Right ventricle myocardium inferior (tissue), 1 donor: ENCODE measurements around the gene TENM4. TPM values are rescaled to one million over a fixed set of nuclear protein-coding genes. Genes with fewer than 3 reads are reported as not detected.

Experiments used
- ATAC-seq: fragments of 200-7000 bp; cut with Tn5 transposase; one replicate; pipeline ENCODE4 v1.9.1; 2020; ENCODE audit warnings: mild to moderate bottlenecking, moderate library complexity
- DNase-seq: peaks from one replicate; pipeline ENCODE4 v3.0.0; 2021; ENCODE audit errors: missing footprints
- intact Hi-C: fragments of 100-400 bp; cut with DNase I; formaldehyde crosslinking; loops from one replicate; pipeline ENCODE4 v1.11.0; 2022
- total RNA-seq: library from RNA; stranded (reverse); fragmentation: NEBNext Ultra II Directional; extraction: Animal tissue kit (Norgen Biotek cat#: 25700); gene quantifications from one replicate; pipeline ENCODE4 v1.2.1, GENCODE V29; 2021
- donor health status: DM: no; HTN: yes; CAD: no; lungs with severe emphysema.

Gene TENM4
- total RNA-seq, 1 donor from 2014 or later = 0.35 TPM

DNA sequence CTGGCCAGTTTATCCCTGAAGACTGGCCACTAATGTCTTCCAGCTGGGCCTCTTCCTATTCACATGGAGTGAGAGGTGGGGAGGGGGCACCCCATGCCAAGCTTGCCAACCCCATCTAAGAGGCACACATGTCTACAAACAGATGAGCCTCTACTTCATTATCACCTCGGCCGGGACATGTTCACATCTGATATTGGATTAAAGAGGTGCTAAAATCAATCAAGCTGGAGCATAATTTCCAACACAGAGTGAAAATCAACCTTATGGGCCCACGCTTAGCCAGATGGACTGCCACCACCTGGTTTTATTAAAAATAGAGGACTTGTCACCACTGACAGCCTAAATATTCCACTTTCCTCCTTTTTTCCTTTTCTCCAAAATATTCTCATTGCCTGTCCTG lies 703.5 kb downstream of the TENM4 start:
- DNase-seq (no peak), ATAC-seq (no peak)
- intact Hi-C loops = no loop called here

DNA sequence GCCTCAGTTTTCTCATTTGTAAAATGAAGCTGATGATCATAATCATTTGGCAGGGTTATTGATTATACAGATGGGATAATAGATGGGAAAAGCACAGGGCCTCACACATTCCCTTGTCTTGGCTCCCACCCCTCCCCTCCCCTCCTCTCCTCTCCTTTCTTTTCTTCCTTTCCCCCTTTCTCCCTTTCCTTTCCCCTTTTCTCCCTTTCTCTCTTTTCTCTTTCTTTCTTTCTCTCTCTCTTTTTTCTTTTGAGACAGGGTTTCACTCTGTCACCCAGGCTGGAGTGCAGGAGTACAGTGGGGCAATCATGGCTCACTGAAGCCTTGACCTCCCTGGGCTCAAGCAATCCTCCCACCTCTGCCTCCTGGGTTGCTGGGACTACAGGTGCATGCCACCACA lies 705.1 kb downstream of the TENM4 start:
- DNase-seq = no peak
- intact Hi-C loops = no loop called here
- ATAC-seq = no peak

DNA sequence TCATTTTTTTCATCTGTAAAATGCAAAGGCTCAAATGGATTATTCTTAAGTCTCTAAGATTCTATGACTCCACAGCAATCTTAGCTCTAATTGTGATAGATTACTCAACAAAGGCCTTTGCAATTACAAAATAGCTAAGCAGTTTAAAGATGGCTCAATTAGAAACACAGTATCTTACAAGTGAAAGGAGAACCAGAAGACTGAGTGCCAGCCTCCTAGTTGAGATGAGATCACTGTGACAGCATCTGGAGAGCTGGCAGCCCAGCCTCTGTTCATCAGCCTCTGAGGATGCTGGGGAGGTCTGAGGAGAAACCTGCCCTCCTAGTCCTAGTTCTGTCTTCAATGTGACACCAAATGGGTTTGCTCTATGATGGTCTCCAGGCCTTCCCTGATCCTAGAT lies 707.8 kb downstream of the TENM4 start:
- DNase-seq (no peak), ATAC-seq (no peak)
- intact Hi-C loops = no loop called here

DNA sequence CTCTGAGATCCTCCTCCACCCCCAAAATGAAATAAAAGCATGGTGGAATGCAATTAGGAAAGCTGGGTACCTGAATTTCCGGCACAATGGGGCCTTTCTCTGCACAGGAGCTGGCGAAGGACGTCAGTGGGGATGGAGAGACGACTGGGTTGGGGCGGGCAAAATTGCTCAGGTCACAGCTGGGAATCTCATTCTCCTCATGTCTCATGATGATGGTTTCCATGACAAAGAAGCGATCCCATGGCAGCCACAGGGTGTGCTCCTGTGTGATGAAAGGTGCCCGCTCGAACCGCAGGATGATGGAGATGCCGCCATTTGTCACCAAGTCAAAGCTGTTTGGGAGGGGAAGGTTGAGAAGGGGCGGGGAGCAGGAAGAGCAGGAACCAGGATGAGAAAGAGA lies 708.6 kb downstream of the TENM4 start:
- DNase-seq (no peak), ATAC-seq (no peak)
- intact Hi-C loops = no loop called here

DNA sequence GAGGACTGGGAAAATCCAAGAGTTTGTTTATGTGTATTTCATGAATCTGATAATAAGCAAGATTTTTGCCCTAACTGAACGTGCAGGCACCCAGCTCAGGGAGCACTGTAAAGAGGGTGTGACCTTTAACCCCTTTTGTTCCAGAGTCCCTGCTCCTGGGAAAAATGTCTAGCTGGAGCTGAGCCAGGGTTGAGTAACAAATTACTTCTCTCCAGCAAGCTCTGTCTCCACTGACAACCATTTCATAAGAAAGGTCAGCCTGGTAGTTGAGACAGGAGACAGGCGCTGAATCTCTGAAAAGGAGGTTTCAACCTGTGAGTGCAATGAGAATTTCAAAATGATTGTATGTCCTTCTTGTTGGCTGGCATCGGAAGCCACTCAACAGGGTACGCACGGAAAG lies 709.8 kb downstream of the TENM4 start:
- DNase-seq = no peak
- intact Hi-C loops = no loop called here

DNA sequence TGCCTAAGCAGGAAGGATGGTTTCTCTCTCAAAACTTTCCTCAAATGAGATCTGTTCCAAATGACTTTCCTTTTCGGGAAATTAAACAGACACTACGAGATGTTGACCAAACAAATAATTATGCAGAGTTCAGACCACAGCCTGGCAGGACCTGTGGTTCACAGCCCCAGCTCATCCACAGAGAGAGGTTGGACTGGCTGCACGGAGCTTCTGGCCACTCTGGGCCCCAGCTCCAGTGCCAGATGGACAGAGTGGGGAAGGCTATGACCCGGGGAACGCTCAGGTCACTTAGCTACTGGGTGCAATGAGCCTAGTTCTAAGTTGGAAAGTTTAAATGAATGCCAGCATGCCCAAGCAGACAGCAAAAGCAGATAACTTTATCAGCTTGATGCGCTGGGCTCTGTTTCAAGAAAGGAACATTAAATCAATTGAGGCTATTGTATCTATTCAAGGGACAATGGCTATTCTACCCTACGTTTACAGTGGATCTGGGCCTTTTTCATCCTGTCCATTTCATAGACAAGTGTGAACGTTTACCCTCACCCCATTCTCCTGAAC lies 710.5 kb downstream of the TENM4 start:
- no peak for DNase-seq
- intact Hi-C loops = no loop called here
- ATAC-seq = no peak

More for the DNA sequence above, 709.8 kb downstream of the TENM4 start:
- no peak for ATAC-seq

DNA sequence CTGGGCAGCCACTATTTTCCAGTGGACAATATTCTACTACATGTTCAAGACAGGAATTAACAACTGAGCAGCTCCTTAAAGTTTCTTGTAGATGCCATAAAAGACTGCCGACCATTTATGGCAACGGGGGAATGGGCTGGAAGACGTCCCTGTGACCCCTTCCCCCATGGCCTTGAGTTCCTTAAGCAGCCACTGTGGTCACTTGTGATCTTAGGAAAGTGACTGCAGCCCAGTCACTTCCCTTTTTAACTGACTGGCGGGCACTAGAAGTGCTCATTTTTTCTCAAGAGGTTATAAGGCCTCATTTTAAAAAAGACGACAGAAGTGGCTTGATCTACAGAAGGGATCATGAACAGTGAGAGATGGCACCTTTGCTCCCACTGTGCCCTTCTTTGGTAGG lies 713.0 kb downstream of the TENM4 start:
- intact Hi-C loops = no loop called here
- ATAC-seq (no peak), DNase-seq (no peak)

DNA sequence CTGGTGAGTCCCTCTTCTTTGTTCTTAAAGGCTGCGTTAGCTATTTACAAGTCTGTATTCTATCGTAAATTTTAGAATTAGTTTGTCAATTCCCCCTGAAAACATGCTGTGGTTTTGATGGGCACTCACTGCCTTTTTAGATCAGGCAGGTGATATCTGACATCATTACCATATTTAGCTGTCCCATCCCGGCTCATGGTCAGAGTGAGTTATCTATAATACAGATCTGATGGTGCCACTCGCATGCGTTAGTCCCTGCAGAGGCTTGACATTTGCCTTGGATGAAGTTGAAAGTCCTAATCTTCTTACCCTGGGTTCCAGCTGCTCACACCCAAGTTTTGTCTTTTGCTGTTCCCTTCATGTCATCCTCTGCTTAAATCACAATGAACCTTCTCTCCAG lies 715.6 kb downstream of the TENM4 start:
- intact Hi-C loops = no loop called here
- DNase-seq = no peak
- no peak for ATAC-seq

DNA sequence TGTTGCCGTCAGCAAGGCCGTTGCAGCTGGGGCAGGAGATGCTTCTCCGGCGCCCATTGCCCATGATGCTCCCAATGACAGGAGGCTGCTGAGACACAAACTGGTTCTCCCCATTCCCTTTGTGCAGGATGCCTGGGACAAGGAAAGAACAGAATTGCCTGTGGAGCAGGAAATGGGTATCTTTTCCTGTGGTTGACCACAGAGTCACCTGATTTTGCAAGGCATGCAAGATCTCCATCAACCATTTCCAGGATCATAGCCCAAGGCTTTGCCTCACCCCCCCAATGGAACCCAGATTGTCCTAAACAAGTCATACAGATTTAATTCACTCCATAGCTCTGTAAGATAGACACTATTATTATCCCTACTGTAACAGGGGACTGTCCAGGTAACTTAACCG lies 718.0 kb downstream of the TENM4 start:
- no peak for ATAC-seq
- intact Hi-C loops = no loop called here

DNA sequence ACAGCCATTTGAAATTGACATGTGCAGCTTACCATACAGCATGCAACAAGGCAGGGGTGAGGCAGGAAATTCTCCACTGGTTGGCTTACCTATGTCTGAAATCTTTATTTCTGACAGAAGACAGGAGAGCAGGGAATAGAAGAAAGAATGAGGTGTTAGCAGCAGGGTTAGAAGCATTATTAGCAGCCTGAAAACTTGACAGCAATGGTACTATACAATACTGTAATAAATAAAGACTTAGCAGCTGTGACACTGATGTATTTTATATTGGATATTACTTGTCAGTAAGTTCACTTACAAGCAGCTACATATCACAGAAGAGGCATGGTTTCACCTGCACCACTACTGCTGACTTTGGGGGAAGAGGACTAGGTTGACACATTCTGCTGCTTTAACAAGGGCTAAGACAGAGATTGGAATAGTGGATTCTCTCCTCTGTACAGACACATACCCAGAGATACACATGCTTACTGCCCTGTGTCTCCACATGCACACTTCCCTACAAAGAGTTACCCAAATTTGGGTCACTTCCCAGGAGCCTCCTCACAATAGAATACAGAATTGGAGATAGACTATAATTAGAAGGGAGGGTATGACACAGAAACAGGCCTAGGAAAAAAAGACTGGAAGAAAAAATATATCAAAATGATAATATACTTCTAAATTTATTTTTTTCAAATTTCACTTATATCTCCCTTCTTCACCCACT lies 720.4 kb downstream of the TENM4 start:
- ATAC-seq = peak; percentile 16
- intact Hi-C loops = no loop called here
- no peak for DNase-seq

More for the DNA sequence above, 718.0 kb downstream of the TENM4 start:
- no peak for DNase-seq

DNA sequence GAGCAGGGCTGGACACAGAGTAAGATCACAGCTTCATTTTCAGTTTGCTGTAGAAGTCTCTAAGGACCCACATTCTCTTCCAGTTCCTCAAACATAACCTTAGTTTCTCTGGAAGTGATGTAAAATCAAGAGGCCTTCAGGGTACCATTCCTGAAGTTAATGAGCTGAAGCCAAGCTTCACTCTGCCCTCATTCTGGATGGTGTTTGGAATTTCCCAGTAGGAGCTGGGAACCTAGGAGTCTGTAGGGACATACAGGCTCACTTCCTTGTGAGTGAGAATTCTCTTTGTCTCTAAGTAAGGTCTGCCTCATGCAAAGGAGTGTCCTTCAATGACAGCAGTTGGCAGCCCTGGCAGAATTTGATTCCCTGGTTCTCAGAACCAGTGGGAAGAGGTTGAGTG lies 723.8 kb downstream of the TENM4 start:
- DNase-seq (no peak), ATAC-seq (no peak)
- intact Hi-C loops = no loop called here

DNA sequence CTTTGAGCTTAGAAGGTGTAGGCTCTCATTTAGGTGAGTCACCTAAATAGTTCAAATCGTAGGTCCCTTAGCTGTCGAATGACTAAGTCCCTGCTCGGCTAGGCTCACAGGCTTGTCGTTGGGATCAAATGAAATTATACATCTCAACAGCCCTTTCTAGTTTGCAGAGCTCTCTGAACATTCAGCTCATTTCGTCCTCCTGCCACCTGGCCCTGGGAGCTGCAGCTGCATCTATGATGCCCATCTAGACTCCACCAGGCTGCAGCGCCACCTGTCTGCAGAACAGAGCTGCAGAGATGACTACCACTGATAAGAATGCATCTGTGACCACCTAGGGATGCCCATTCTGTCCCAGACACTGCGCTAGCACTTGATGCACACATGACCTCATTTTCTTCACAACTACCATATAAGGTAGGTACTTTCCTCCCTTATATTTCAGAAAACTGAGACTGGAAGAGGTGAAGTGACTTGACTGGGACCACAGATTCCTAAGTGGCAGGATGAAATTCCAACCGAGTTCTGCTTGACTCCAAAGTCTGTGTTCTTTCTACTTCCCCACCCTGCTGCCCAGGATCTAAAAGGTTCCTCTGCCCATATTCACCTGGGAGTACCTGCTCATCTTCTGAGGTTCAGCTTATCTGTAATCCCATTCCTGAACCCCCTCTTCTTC lies 725.1 kb downstream of the TENM4 start:
- DNase-seq (no peak), ATAC-seq (no peak)
- intact Hi-C loops = no loop called here

DNA sequence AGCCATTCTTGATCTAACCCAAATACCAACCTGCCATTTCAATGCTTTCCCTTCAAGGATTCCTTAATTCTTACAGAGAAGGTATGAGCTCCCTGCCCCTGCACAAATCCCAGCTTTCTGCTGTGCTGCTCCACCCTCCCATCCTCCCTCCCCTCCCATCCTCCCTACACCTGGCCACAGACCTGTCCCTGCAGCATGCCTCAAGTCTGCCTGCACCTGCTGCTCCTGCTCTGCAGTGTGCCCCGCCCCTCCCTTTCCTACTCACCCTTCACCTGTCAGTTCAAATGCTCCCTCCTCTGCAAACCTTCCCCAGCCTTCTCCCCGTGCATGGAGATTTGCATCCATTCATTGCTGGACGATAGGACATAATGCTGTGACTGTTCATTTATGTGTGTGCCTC lies 726.3 kb downstream of the TENM4 start:
- ATAC-seq (no peak), DNase-seq (no peak)
- intact Hi-C loops = no loop called here

DNA sequence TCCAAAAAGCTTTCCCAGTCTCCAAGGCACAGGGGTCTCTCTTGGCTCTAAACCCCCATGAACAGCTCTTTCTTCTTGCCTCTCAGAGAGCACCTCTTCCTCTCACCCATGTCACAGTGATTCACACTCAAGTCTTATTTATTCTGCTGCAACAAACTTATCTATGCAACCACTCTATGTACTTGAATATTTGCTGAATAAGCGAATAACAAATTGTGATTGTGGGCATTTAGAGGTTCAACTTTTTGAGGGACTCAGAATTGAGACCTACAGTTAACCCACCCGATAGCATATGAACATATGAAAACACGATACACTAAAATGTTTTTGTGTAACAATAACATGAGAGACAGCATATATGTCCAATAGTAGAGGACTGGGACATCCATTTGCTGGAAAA lies 729.1 kb downstream of the TENM4 start:
- ATAC-seq = no peak
- intact Hi-C loops = no loop called here
- no peak for DNase-seq

DNA sequence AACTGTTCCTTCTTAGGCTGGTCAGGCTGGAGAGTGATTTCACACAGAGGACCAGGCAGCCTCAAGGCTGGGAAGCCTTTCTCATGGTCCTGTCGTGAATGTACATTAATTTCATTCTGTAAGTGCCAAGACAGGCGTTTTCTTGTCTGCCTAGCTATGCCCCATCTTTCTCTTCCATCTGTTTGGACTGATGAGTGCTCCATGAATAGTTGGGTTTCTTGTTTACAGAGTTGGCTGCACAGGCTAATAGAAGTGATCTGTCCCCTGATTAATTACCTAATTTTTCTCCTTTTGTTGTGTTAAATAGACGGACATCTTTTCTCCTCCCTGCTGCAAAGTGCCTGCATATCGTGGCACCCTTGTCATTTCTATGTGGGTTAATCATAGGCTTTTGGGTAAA lies 730.4 kb downstream of the TENM4 start:
- intact Hi-C loops = no loop called here
- DNase-seq (no peak), ATAC-seq (no peak)

DNA sequence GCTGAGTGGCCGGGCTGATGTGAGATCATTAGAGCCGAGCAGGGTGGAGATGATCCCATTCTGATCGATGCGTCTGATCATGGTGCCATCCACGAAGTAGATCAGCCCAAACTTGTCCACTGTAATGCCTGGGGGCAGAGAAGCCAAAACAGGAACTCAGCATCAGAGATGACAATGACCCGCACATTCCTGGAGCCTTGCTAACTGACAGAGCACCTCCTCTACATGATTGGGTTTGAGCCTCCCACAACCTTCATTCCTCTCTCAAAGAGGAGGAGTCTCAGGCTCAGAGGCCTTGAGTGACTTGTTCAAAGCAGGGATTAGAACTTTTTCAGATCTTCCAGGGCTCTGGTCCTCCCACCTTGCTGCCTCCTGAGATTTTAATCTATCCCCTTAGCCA lies 732.4 kb downstream of the TENM4 start:
- no peak for DNase-seq
- intact Hi-C loops = no loop called here
- ATAC-seq = no peak

DNA sequence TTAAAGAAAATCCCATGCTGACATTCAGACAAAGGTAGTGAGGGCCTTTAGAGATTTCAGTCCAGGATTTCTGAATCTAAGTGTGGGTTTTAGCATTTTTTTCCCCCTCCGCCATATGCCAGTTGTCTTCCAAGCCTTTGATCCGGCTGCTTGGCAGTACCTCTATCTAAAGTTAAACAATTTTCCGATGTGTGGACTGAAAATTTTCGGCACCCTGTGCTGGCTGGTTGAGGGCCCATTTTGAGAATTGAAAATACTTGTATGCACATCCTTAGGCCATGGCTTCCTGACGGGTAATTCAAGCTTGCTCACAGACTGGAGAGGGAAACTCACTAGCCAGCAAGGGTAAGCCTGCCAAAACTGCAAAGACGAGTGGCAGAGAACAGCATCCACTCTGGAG lies 734.3 kb downstream of the TENM4 start:
- no peak for DNase-seq
- intact Hi-C loops = no loop called here
- ATAC-seq = no peak

DNA sequence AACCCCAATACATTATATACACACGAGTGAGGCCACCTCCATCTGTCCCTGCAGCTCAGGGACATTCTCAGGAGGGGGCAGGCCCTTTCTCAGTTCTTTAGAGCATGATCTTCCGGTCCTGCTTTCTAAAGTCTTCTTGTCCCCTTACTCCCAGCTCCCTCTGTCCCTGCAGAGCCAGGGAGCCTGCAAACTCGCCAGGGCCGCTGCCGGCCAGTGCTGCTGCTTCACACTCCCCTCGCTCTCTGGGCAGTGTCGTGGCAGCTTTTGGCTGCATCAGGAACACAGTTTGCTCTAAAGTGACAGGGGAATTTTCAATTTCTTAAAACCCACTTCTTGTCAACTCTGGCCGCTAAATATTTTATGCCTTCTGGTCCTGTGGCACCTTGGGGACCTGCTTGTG lies 736.0 kb downstream of the TENM4 start:
- DNase-seq (no peak), ATAC-seq (no peak)
- intact Hi-C loops = no loop called here

DNA sequence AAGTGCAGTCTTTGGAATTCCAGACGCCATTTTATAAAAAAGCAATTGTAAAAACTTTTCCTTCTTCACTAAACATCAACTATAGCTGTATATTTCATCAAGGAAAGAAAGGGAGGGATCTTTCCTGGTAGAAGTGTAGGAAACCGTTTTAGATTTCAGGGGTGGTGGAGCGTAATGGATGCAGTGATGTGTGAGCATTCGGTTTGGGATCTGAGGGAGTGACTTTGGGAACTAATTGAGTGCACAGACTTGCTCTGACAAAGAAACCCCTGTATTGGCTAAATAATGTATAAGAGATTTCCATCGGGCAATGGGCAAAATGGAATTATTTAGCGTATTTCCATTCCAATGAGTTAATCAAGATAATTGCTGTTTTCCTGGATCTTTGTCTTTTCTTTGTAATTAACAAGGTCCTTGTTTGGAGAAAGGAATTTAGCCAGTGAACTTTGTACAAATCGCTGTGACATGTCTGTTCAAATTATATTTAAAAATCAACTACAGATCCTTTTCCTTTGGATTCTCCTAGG lies 741.2 kb downstream of the TENM4 start:
- DNase-seq = no peak
- ATAC-seq = no peak
- intact Hi-C loops = no loop called here

DNA sequence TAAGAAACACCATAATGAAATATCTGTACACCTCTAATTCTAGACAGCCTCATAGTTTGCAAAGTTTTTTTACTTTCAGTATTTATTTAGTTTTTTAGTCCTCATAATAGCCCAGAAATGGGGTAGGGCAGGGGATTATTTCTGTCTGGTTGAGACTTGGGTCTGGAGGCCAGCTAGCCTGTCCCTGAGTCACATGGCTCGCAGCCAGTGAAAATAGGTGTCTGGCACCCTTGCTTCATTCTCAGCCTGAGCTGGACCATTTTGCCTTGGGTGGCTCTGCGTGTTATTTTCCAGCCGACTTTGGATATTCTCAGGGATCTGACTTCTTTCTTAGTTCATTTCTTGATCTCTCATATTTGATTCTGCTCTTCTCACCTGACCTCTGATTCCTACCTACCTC lies 742.2 kb downstream of the TENM4 start:
- intact Hi-C loops = no loop called here
- DNase-seq (peak; percentile 71), ATAC-seq (peak; percentile 44)
